ENCODE measurements around the gene C13orf46.
A peak's percentile ranks its signal among the peaks of the same experiment; 100 is the strongest.

The C13orf46 gene

GRCh38 chr13:113904411-113904810 is 69.5 kb downstream of the C13orf46 start:
- no peak overlapping the region for H3K4me3 ChIP-seq (ENCODE audit: low read depth, low read length)
- TF ChIP-seq CTCF (conservative IDR thresholded peaks at IDR 0.05; ENCODE audit: low read depth, low read length) = peak; percentile 77
- peak; percentile 48 for DNase-seq (ENCODE audit: low read depth)

- DNase-seq (ENCODE audit: low read depth) = no peak
- H3K4me3 ChIP-seq (ENCODE audit: low read depth, low read length) = no peak overlapping the region
- no peak for TF ChIP-seq CTCF (conservative IDR thresholded peaks at IDR 0.05; ENCODE audit: low read depth, low read length)
Observed at GRCh38 chr13:113903912-113904311, 70.0 kb downstream of the C13orf46 start.
